ENCODE data around the gene GCK.

GCK gene

GRCh38 chr7:44226396-44226753, 37.1 kb upstream of the GCK start:
- Histone ChIP-seq H3K4me1 (ENCODE audit: insufficient read depth, low read length) (no peaks in the 10 kb centered on the region), H3K9me3 (ENCODE audit: control insufficient read depth, insufficient read depth, low read length) (no peaks in the 10 kb centered on the region), H3K36me3 (ENCODE audit: insufficient read depth, low read length) (no peaks in the 10 kb centered on the region), H3K9ac (ENCODE audit: low read depth, low read length) (no peak overlapping the region)

GRCh38 chr7:44225566-44226395, 36.5 kb upstream of the GCK start:
- Histone ChIP-seq H3K36me3 (ENCODE audit: insufficient read depth, low read length) (no peaks in the 10 kb centered on the region), H3K9me3 (ENCODE audit: control insufficient read depth, insufficient read depth, low read length) (no peaks in the 10 kb centered on the region), H3K9ac (ENCODE audit: low read depth, low read length) (no peak overlapping the region), H3K4me1 (ENCODE audit: insufficient read depth, low read length) (no peaks in the 10 kb centered on the region)

GRCh38 chr7:44224974-44225565, 35.8 kb upstream of the GCK start:
- Histone ChIP-seq H3K9ac (ENCODE audit: low read depth, low read length) (no peak overlapping the region), H3K9me3 (ENCODE audit: control insufficient read depth, insufficient read depth, low read length) (no peaks in the 10 kb centered on the region), H3K36me3 (ENCODE audit: insufficient read depth, low read length) (no peaks in the 10 kb centered on the region), H3K4me1 (ENCODE audit: insufficient read depth, low read length) (no peaks in the 10 kb centered on the region)

- Histone ChIP-seq H3K4me1 (ENCODE audit: insufficient read depth, low read length) (no peaks in the 10 kb centered on the region), H3K36me3 (ENCODE audit: insufficient read depth, low read length) (no peaks in the 10 kb centered on the region), H3K9me3 (ENCODE audit: control insufficient read depth, insufficient read depth, low read length) (no peaks in the 10 kb centered on the region), H3K9ac (ENCODE audit: low read depth, low read length) (no peak overlapping the region)
Measured at GRCh38 chr7:44224080-44224973, 35.1 kb upstream of the GCK start.

GRCh38 chr7:44223362-44224079, 34.3 kb upstream of the GCK start:
- H3K4me1 ChIP-seq (ENCODE audit: insufficient read depth, low read length): peaks cover 6% of the 10 kb centered on the region; the same call in 1 of the 2 replicates

GRCh38 chr7:44222776-44223261, 33.6 kb upstream of the GCK start:
- Histone ChIP-seq H3K9me3 (ENCODE audit: control insufficient read depth, insufficient read depth, low read length) (no peaks in the 10 kb centered on the region), H3K4me1 (ENCODE audit: insufficient read depth, low read length) (peaks cover 12% of the 10 kb centered on the region; the same call in 1 of the 2 replicates), H3K9ac (ENCODE audit: low read depth, low read length) (no peak overlapping the region), H3K36me3 (ENCODE audit: insufficient read depth, low read length) (no peaks in the 10 kb centered on the region)

More at GRCh38 chr7:44223362-44224079, 34.3 kb upstream of the GCK start:
- Histone ChIP-seq H3K36me3 (ENCODE audit: insufficient read depth, low read length) (no peaks in the 10 kb centered on the region), H3K9me3 (ENCODE audit: control insufficient read depth, insufficient read depth, low read length) (no peaks in the 10 kb centered on the region), H3K9ac (ENCODE audit: low read depth, low read length) (no peak overlapping the region)

GRCh38 chr7:44222074-44222473, 32.8 kb upstream of the GCK start:
- no peak overlapping the region for H3K9ac ChIP-seq (ENCODE audit: low read depth, low read length)
- H3K4me1 ChIP-seq (ENCODE audit: insufficient read depth, low read length): peaks cover 16% of the 10 kb centered on the region; the same call in 1 of the 2 replicates
- H3K9me3 ChIP-seq (ENCODE audit: control insufficient read depth, insufficient read depth, low read length): no peaks in the 10 kb centered on the region
- no peaks in the 10 kb centered on the region for H3K36me3 ChIP-seq (ENCODE audit: insufficient read depth, low read length)

- H3K36me3 ChIP-seq (ENCODE audit: insufficient read depth, low read length): no peaks in the 10 kb centered on the region
- H3K9ac ChIP-seq (ENCODE audit: low read depth, low read length): no peak overlapping the region
- H3K4me1 ChIP-seq (ENCODE audit: insufficient read depth, low read length): peaks cover 16% of the 10 kb centered on the region; the same call in 1 of the 2 replicates
- no peaks in the 10 kb centered on the region for H3K9me3 ChIP-seq (ENCODE audit: control insufficient read depth, insufficient read depth, low read length)
Measured at GRCh38 chr7:44221231-44221791, 32.1 kb upstream of the GCK start.

- Histone ChIP-seq H3K36me3 (ENCODE audit: insufficient read depth, low read length) (no peaks in the 10 kb centered on the region), H3K9me3 (ENCODE audit: control insufficient read depth, insufficient read depth, low read length) (no peaks in the 10 kb centered on the region), H3K9ac (ENCODE audit: low read depth, low read length) (no peak overlapping the region), H3K4me1 (ENCODE audit: insufficient read depth, low read length) (peaks cover 16% of the 10 kb centered on the region; the same call in 1 of the 2 replicates)
Measured at GRCh38 chr7:44220358-44221112, 31.3 kb upstream of the GCK start.

- H3K4me1 ChIP-seq (ENCODE audit: insufficient read depth, low read length): peaks cover 16% of the 10 kb centered on the region; the same call in 1 of the 2 replicates
- H3K36me3 ChIP-seq (ENCODE audit: insufficient read depth, low read length): 0 out of 2 replicates have a peak, but pooled peaks cover 2% of the 10 kb centered on the region
Measured at GRCh38 chr7:44220046-44220357, 30.8 kb upstream of the GCK start.

GRCh38 chr7:44219371-44220045, 30.3 kb upstream of the GCK start:
- H3K9ac ChIP-seq (ENCODE audit: low read depth, low read length): no peak overlapping the region
- H3K4me1 ChIP-seq (ENCODE audit: insufficient read depth, low read length): peaks cover 17% of the 10 kb centered on the region; the same call in 1 of the 2 replicates
- 0 out of 2 replicates have a peak, but pooled peaks cover 2% of the 10 kb centered on the region for H3K36me3 ChIP-seq (ENCODE audit: insufficient read depth, low read length)
- H3K9me3 ChIP-seq (ENCODE audit: control insufficient read depth, insufficient read depth, low read length): no peaks in the 10 kb centered on the region

More at GRCh38 chr7:44220046-44220357, 30.8 kb upstream of the GCK start:
- Histone ChIP-seq H3K9me3 (ENCODE audit: control insufficient read depth, insufficient read depth, low read length) (no peaks in the 10 kb centered on the region), H3K9ac (ENCODE audit: low read depth, low read length) (no peak overlapping the region)

- no peak overlapping the region for H3K9ac ChIP-seq (ENCODE audit: low read depth, low read length)
- H3K9me3 ChIP-seq (ENCODE audit: control insufficient read depth, insufficient read depth, low read length): no peaks in the 10 kb centered on the region
- peaks cover 4% of the 10 kb centered on the region; the same call in 1 of the 2 replicates for H3K36me3 ChIP-seq (ENCODE audit: insufficient read depth, low read length)
- peaks cover 25% of the 10 kb centered on the region; the same call in 1 of the 2 replicates for H3K4me1 ChIP-seq (ENCODE audit: insufficient read depth, low read length)
Measured at GRCh38 chr7:44218418-44219201, 29.4 kb upstream of the GCK start.
